Keratinocyte (primary cell): Measurements from ENCODE around the gene LSM3. TPM values are rescaled to one million over a fixed set of nuclear protein-coding genes. Genes with fewer than 3 reads are reported as not detected.

Source experiments
- DNase-seq: peaks from one replicate; pipeline ENCODE4 v3.0.0-alpha.2; 2011; ENCODE audit warnings: low read depth, missing footprints, low spot score
- FAIRE-seq: peaks from 2 replicates; lab custom pipeline; 2011; peaks lifted over from hg19 to GRCh38; lab: Jason Lieb, UNC
- H2AFZ ChIP-seq: 2 replicates; pipeline ENCODE4 v1.6.0; 2012; ENCODE audit warnings: low read length, control low read depth, inconsistent platforms; ENCODE audit not compliant: control insufficient read depth
- H3K27ac ChIP-seq: 2 replicates; pipeline ENCODE4 v1.5.1; 2011; ENCODE audit warnings: low read length; ENCODE audit not compliant: control insufficient read depth, insufficient read depth
- H3K27me3 ChIP-seq: 3 replicates; pipeline ENCODE4 v1.6.0; 2011; ENCODE audit warnings: low read length; ENCODE audit not compliant: control insufficient read depth, insufficient read depth; ENCODE audit errors: extremely low read depth
- H3K36me3 ChIP-seq, 2 experiments: 2 replicates in 1 of 2; 3 replicates in 1 of 2; pipeline ENCODE4 v1.5.1; 2011; ENCODE audit warnings: low read length in 2 of 2, mild to moderate bottlenecking in 1 of 2; ENCODE audit not compliant: control insufficient read depth in 2 of 2, insufficient read depth in 2 of 2; ENCODE audit errors: extremely low read depth in 1 of 2
- H3K4me1 ChIP-seq: 3 replicates; pipeline ENCODE4 v1.5.1; 2011; ENCODE audit warnings: low read length; ENCODE audit not compliant: control insufficient read depth, insufficient read depth; ENCODE audit errors: extremely low read depth
- H3K4me2 ChIP-seq: 3 replicates; pipeline ENCODE4 v1.6.0; 2011; ENCODE audit warnings: low read depth, low read length; ENCODE audit not compliant: control insufficient read depth, insufficient read depth; ENCODE audit errors: extremely low read depth
- H3K4me3 ChIP-seq, 3 experiments: fragments of 200-600 bp in 1 of 3; sonication (generic) in 1 of 3; 2 replicates in 2 of 3; 3 replicates in 1 of 3; pipeline ENCODE4 v1.5.1; 2011 to 2016; ENCODE audit warnings: low read length in 3 of 3, mild to moderate bottlenecking in 3 of 3, control low read depth in 2 of 3, inconsistent platforms in 1 of 3, low read depth in 1 of 3, mixed read lengths in 1 of 3, mixed run types in 1 of 3, moderate library complexity in 1 of 3; ENCODE audit not compliant: control insufficient read depth in 2 of 3, insufficient read depth in 2 of 3; ENCODE audit errors: extremely low read depth in 1 of 3
- H3K79me2 ChIP-seq: 2 replicates; pipeline ENCODE4 v1.6.0; 2012; ENCODE audit warnings: low read length; ENCODE audit not compliant: control insufficient read depth, insufficient read depth
- H3K9ac ChIP-seq: 3 replicates; pipeline ENCODE4 v1.6.0; 2011; ENCODE audit warnings: low read length; ENCODE audit not compliant: control insufficient read depth, insufficient read depth; ENCODE audit errors: extremely low read depth
- H3K9me1 ChIP-seq: 3 replicates; pipeline ENCODE4 v1.6.0; 2011; ENCODE audit warnings: low read length; ENCODE audit not compliant: control insufficient read depth, insufficient read depth; ENCODE audit errors: extremely low read depth
- H3K9me3 ChIP-seq: 2 replicates; pipeline ENCODE4 v1.5.1; 2012; ENCODE audit warnings: low read depth, low read length; ENCODE audit not compliant: control insufficient read depth
- H4K20me1 ChIP-seq: 3 replicates; pipeline ENCODE4 v1.6.0; 2011; ENCODE audit warnings: low read length; ENCODE audit not compliant: control insufficient read depth, insufficient read depth; ENCODE audit errors: extremely low read depth
- CTCF ChIP-seq, 3 experiments: IDR thresholded peaks in 1 of 3; conservative IDR thresholded peaks in 1 of 3; optimal IDR thresholded peaks in 1 of 3; 2 replicates in 2 of 3; 3 replicates in 1 of 3; pipeline versions ENCODE3 to v1.5.1; 2011; ENCODE audit warnings: low read length in 3 of 3, mild to moderate bottlenecking in 3 of 3, moderate library complexity in 2 of 3, control low read depth in 1 of 3, inconsistent platforms in 1 of 3; ENCODE audit not compliant: insufficient read depth in 2 of 3; ENCODE audit errors: extremely low read depth in 1 of 3
- EZH2 ChIP-seq: IDR thresholded peaks from one replicate; pipeline ENCODE4 v1.6.1; 2012; ENCODE audit warnings: inconsistent platforms, mild to moderate bottlenecking, low read length, moderate library complexity
- dilution Hi-C: fragments of 300-500 bp; cut with MboI; formaldehyde crosslinking; loops from one replicate; pipeline ENCODE4 v1.7.0; 2020; ENCODE audit warnings: low sequenced_read_pairs; ENCODE audit not compliant: extremely low pct_ligation_motif_present
- polyA plus RNA-seq, 5 experiments: library from polyadenylated mRNA; depleted of rRNA in 3 of 5; stranded (reverse) in 3 of 5; stranded (forward) in 1 of 5; unstranded in 1 of 5; fragments of >200 nt; gene quantifications; 1 replicate in 1 of 5; 2 replicates in 3 of 5; 3 replicates in 1 of 5; pipeline versions ENCODE4 v1.2.1 to v1.2.3, GENCODE V29; 2011 to 2012; ENCODE audit warnings: missing spikeins in 2 of 5, low read depth in 1 of 5, low replicate concordance in 1 of 5

The LSM3 gene
- polyA plus RNA-seq, 1 donor (not counting 4 experiments of a cell fraction or from before 2014, with no cell fraction given), result 26.1 TPM

- Histone ChIP-seq H3K4me2 (no peak overlapping the region), H3K36me3 (no peaks in the 10 kb centered on the region), H3K4me3 (no peak overlapping the region), H2AFZ (no peak overlapping the region), H4K20me1 (no peaks in the 10 kb centered on the region), H3K27ac (no peak overlapping the region), H3K9ac (no peak overlapping the region), H3K4me1 (no peaks in the 10 kb centered on the region), H3K9me3 (no peaks in the 10 kb centered on the region), H3K79me2 (no peaks in the 10 kb centered on the region), H3K27me3 (no peaks in the 10 kb centered on the region), H3K9me1 (no peaks in the 10 kb centered on the region)
- FAIRE-seq (no peak), DNase-seq (no peak)
- no peak for TF ChIP-seq CTCF (optimal IDR thresholded peaks at IDR 0.05 in 1 of 3, IDR thresholded peaks at IDR 0.05 in 1 of 3, conservative IDR thresholded peaks at IDR 0.05 in 1 of 3; ENCODE audit: extremely low read depth in 1 of 3, insufficient read depth in 2 of 3, low read length in 3 of 3)
- no peak for TF ChIP-seq EZH2
- dilution Hi-C loops, result no loop called here
These were observed 31.1 kb downstream of the LSM3 start for GRCh38 chr3:14209581-14210289.

- Histone ChIP-seq H3K9me1 (no peaks in the 10 kb centered on the region), H3K79me2 (no peaks in the 10 kb centered on the region), H3K4me1 (no peaks in the 10 kb centered on the region), H3K9ac (no peak overlapping the region), H3K36me3 (no peaks in the 10 kb centered on the region), H3K4me3 (no peak overlapping the region), H3K27ac (no peak overlapping the region), H2AFZ (no peak overlapping the region), H3K27me3 (no peaks in the 10 kb centered on the region), H3K9me3 (no peaks in the 10 kb centered on the region), H3K4me2 (no peak overlapping the region), H4K20me1 (no peaks in the 10 kb centered on the region)
- FAIRE-seq, result no peak
- dilution Hi-C loops, result no loop called here
- DNase-seq, result no peak
- TF ChIP-seq CTCF (optimal IDR thresholded peaks at IDR 0.05 in 1 of 3, IDR thresholded peaks at IDR 0.05 in 1 of 3, conservative IDR thresholded peaks at IDR 0.05 in 1 of 3; ENCODE audit: extremely low read depth in 1 of 3, insufficient read depth in 2 of 3, low read length in 3 of 3) (no peak), EZH2 (no peak)
These were observed 31.7 kb downstream of the LSM3 start for GRCh38 chr3:14210290-14210688.
